ENCODE results near the gene JPH3.

DNA sequence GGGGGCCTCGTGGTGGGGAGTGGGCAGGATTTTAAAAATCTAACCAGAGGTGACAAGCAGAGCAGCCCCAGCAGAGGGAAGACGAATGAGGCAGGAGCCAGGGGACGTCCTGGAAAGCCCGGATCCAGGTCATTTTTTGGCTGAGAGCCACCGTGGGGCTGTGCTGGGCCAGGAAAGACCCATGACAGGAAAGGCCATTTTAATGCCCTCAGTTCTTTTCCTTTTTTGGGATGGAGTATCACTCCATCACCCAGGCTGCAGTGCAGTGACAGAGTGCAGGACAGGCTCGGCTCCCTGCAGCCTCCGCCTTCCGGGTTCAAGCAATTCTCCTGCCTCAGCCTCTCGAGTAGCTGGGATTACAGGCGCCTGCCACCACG, 30.5 kb upstream of the JPH3 start:
- TF ChIP-seq, protein P1, sequence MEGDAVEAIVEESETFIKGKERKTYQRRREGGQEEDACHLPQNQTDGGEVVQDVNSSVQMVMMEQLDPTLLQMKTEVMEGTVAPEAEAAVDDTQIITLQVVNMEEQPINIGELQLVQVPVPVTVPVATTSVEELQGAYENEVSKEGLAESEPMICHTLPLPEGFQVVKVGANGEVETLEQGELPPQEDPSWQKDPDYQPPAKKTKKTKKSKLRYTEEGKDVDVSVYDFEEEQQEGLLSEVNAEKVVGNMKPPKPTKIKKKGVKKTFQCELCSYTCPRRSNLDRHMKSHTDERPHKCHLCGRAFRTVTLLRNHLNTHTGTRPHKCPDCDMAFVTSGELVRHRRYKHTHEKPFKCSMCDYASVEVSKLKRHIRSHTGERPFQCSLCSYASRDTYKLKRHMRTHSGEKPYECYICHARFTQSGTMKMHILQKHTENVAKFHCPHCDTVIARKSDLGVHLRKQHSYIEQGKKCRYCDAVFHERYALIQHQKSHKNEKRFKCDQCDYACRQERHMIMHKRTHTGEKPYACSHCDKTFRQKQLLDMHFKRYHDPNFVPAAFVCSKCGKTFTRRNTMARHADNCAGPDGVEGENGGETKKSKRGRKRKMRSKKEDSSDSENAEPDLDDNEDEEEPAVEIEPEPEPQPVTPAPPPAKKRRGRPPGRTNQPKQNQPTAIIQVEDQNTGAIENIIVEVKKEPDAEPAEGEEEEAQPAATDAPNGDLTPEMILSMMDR (IDR thresholded peaks at IDR 0.05; ENCODE audit: poor library complexity): no peak
- no peak for TF ChIP-seq EZH2 (IDR thresholded peaks at IDR 0.05; ENCODE audit: borderline replicate concordance)
